IMR-90 (cell line): ENCODE results near the gene CD79A. TPM values are rescaled to one million over a fixed set of nuclear protein-coding genes. Genes with fewer than 3 reads are reported as not detected.

ENCODE experiments used
- ATAC-seq: fragments of 200-7000 bp; cut with Tn5 transposase; 2 replicates; pipeline ENCODE4 v1.9.1; 2020; ENCODE audit warnings: low read depth, mild to moderate bottlenecking, moderate library complexity
- Bru-seq: library from RNA; stranded (reverse); fragments of 400-500 nt; gene quantifications from one replicate; lab custom pipeline; 2021; lab: Mats Ljungman, UMichigan
- BruChase-seq, 2 experiments: library from RNA; stranded (reverse); fragments of 400-500 nt; gene quantifications; one replicate each; lab custom pipeline; 2021; lab: Mats Ljungman, UMichigan
- BruUV-seq: library from RNA; stranded (reverse); fragments of 400-500 nt; replicated peaks from 2 replicates; lab custom pipeline; 2021; lab: Mats Ljungman, UMichigan
- CTCF ChIA-PET: fragments of 300-600 bp; formaldehyde crosslinking; extraction: SDS; loops from one replicate; lab custom pipeline; 2021; ENCODE audit warnings: antibody characterized with exemption; lab: Yijun Ruan, JAX
- POLR2A ChIA-PET: fragments of 300-600 bp; sonication (Branson Sonifier 250); formaldehyde crosslinking; loops from one replicate; lab custom pipeline; 2022; ENCODE audit warnings: antibody characterized with exemption; ENCODE audit not compliant: unreplicated experiment; lab: Charles Lee
- DNase-seq: peaks from one replicate; pipeline ENCODE4 v3.0.0; 2013
- H2AFZ ChIP-seq: replicated peaks from 2 replicates; pipeline ENCODE3; 2013; ENCODE audit warnings: low read length, mild to moderate bottlenecking; ENCODE audit not compliant: poor library complexity
- H2AK5ac ChIP-seq: 2 replicates; pipeline ENCODE4 v1.6.1; 2013; ENCODE audit warnings: low read depth, low read length, inconsistent platforms
- H2AK9ac ChIP-seq: replicated peaks from 2 replicates; pipeline ENCODE3; 2013; ENCODE audit warnings: mild to moderate bottlenecking, low read depth, low read length, moderate library complexity; ENCODE audit not compliant: poor library complexity
- H2BK120ac ChIP-seq: 2 replicates; pipeline ENCODE4 v1.6.1; 2013; ENCODE audit warnings: low read depth, low read length, inconsistent platforms
- H2BK15ac ChIP-seq: 3 replicates; pipeline ENCODE4 v1.6.1; 2013; ENCODE audit warnings: low read depth, low read length, inconsistent platforms
- H2BK20ac ChIP-seq: 2 replicates; pipeline ENCODE4 v1.6.1; 2013; ENCODE audit warnings: low read depth, mild to moderate bottlenecking, inconsistent platforms, low read length, moderate library complexity
- H2BK5ac ChIP-seq: 2 replicates; pipeline ENCODE4 v1.6.1; 2013; ENCODE audit warnings: mild to moderate bottlenecking, low read depth, low read length, inconsistent platforms; ENCODE audit not compliant: poor library complexity, severe bottlenecking
- H3K14ac ChIP-seq: replicated peaks from 2 replicates; pipeline ENCODE4 v1.6.1; 2013; ENCODE audit warnings: low read depth, low read length, inconsistent platforms
- H3K18ac ChIP-seq: 2 replicates; pipeline ENCODE4 v1.6.1; 2013; ENCODE audit warnings: low read depth, low read length, control low read depth
- H3K23ac ChIP-seq: 2 replicates; pipeline ENCODE4 v1.6.1; 2013; ENCODE audit warnings: low read depth, low read length, inconsistent platforms
- H3K27ac ChIP-seq: 2 replicates; pipeline ENCODE4 v1.5.1; 2013; ENCODE audit warnings: mild to moderate bottlenecking, control low read depth, low read length; ENCODE audit not compliant: insufficient read depth
- H3K27me3 ChIP-seq: 2 replicates; pipeline ENCODE4 v1.6.1; 2013; ENCODE audit warnings: low read length; ENCODE audit not compliant: control insufficient read depth, insufficient read depth
- H3K36me3 ChIP-seq: 2 replicates; pipeline ENCODE4 v1.6.1; 2013; ENCODE audit warnings: low read length, mixed read lengths; ENCODE audit not compliant: control insufficient read depth, insufficient read depth
- H3K4ac ChIP-seq: 2 replicates; pipeline ENCODE4 v1.6.1; 2013; ENCODE audit warnings: low read depth, low read length, inconsistent platforms
- H3K4me1 ChIP-seq: 2 replicates; pipeline ENCODE4 v1.6.1; 2013; ENCODE audit warnings: low read length, mixed read lengths; ENCODE audit not compliant: control insufficient read depth, insufficient read depth
- H3K4me2 ChIP-seq: 2 replicates; pipeline ENCODE4 v1.6.1; 2013; ENCODE audit warnings: low read depth, mild to moderate bottlenecking, control low read depth, low read length, moderate library complexity
- H3K4me3 ChIP-seq: 2 replicates; pipeline ENCODE4 v1.5.1; 2013; ENCODE audit warnings: low read depth, mild to moderate bottlenecking, control low read depth, low read length, moderate library complexity; ENCODE audit not compliant: insufficient read depth
- H3K56ac ChIP-seq: 2 replicates; pipeline ENCODE4 v1.6.1; 2013; ENCODE audit warnings: low read length, inconsistent platforms; ENCODE audit not compliant: insufficient read depth; ENCODE audit errors: extremely low read depth
- H3K79me1 ChIP-seq, 2 experiments: 2 replicates each; pipeline ENCODE4 v1.6.1; 2013; ENCODE audit warnings: low read length in 2 of 2, inconsistent platforms in 1 of 2, low read depth in 1 of 2
- H3K9ac ChIP-seq: 2 replicates; pipeline ENCODE4 v1.6.1; 2013; ENCODE audit warnings: low read depth, low read length, control low read depth
- H3K9me1 ChIP-seq: 2 replicates; pipeline ENCODE4 v1.6.1; 2013; ENCODE audit warnings: low read length, inconsistent platforms; ENCODE audit not compliant: insufficient read depth
- H3K9me3 ChIP-seq: 2 replicates; pipeline ENCODE4 v1.6.1; 2013; ENCODE audit warnings: low read length; ENCODE audit not compliant: control insufficient read depth, insufficient read depth
- H4K20me1 ChIP-seq: 2 replicates; pipeline ENCODE4 v1.6.1; 2013; ENCODE audit warnings: low read length, inconsistent platforms; ENCODE audit not compliant: insufficient read depth
- H4K5ac ChIP-seq: 2 replicates; pipeline ENCODE4 v1.6.1; 2013; ENCODE audit warnings: mild to moderate bottlenecking, low read depth, low read length, control low read depth
- H4K8ac ChIP-seq, 2 experiments: 2 replicates each; pipeline ENCODE4 v1.6.1; 2013; ENCODE audit warnings: low read depth in 2 of 2, low read length in 2 of 2, control low read depth in 1 of 2, inconsistent platforms in 1 of 2
- H4K91ac ChIP-seq: 2 replicates; pipeline ENCODE4 v1.6.1; 2013; ENCODE audit warnings: low read depth, low read length, inconsistent platforms; ENCODE audit not compliant: insufficient read depth
- BHLHE40 ChIP-seq: fragments of 150-350 bp; IDR thresholded peaks from 2 replicates; pipeline ENCODE4 v1.6.1; 2016; ENCODE audit warnings: mild to moderate bottlenecking, low read depth, low read length
- CHD1 ChIP-seq: IDR thresholded peaks from 2 replicates; pipeline ENCODE4 v1.6.1; 2012; ENCODE audit warnings: low read depth, low read length, improper control_type of control experiment
- FOS ChIP-seq: fragments of 150-350 bp; IDR thresholded peaks from 2 replicates; pipeline ENCODE4 v1.6.1; 2016; ENCODE audit warnings: low read depth, low read length
- MAFK ChIP-seq: IDR thresholded peaks from 2 replicates; pipeline ENCODE4 v1.6.1; 2012; ENCODE audit warnings: low read depth, low read length, improper control_type of control experiment
- MAZ ChIP-seq: IDR thresholded peaks from 2 replicates; pipeline ENCODE4 v1.6.1; 2012; ENCODE audit warnings: low read depth, mild to moderate bottlenecking, low read length, improper control_type of control experiment, moderate library complexity, borderline replicate concordance
- MXI1 ChIP-seq: IDR thresholded peaks from 2 replicates; pipeline ENCODE4 v1.6.1; 2012; ENCODE audit warnings: low read depth, mild to moderate bottlenecking, low read length, moderate library complexity, borderline replicate concordance
- NFE2L2 ChIP-seq: fragments of 150-350 bp; IDR thresholded peaks from 2 replicates; pipeline ENCODE4 v1.6.1; 2016; ENCODE audit warnings: low read depth, mild to moderate bottlenecking, low read length
- POLR2A ChIP-seq: IDR thresholded peaks from 2 replicates; pipeline ENCODE4 v1.6.1; 2012; ENCODE audit warnings: mild to moderate bottlenecking, low read depth, low read length
- RAD21 ChIP-seq: IDR thresholded peaks from 2 replicates; pipeline ENCODE4 v1.6.1; 2012; ENCODE audit warnings: low read length, improper control_type of control experiment
- RCOR1 ChIP-seq: IDR thresholded peaks from 2 replicates; pipeline ENCODE4 v1.6.1; 2012; ENCODE audit warnings: mild to moderate bottlenecking, low read length, improper control_type of control experiment; ENCODE audit not compliant: insufficient replicate concordance
- RFX5 ChIP-seq: IDR thresholded peaks from 2 replicates; pipeline ENCODE4 v1.8.0; 2012; ENCODE audit warnings: low read depth, mild to moderate bottlenecking, low read length, moderate library complexity
- SMC3 ChIP-seq: fragments of 150-350 bp; IDR thresholded peaks from 2 replicates; pipeline ENCODE4 v1.6.1; 2016; ENCODE audit warnings: low read depth, mild to moderate bottlenecking, antibody characterized with exemption, low read length, moderate library complexity
- WGBS, 2 experiments: methylation state at CpG; one replicate each; pipeline versions ENCODE4 v1.1.5 to v1.1.7; 2013; ENCODE audit warnings: missing lambda C conversion rate in 2 of 2; ENCODE audit not compliant: insufficient read length in 1 of 2; ENCODE audit errors: extremely low coverage in 2 of 2; 5-methylcytosine and 5-hydroxymethylcytosine counted together
- dilution Hi-C: fragments of 300-500 bp; cut with HindIII; formaldehyde crosslinking; loops from one replicate; pipeline ENCODE4 v1.14.3; 2018; ENCODE audit warnings: low sequenced_read_pairs; ENCODE audit not compliant: unreplicated experiment
- in situ Hi-C: fragments of 300-500 bp; cut with MboI; formaldehyde crosslinking; loops from 3 replicates; pipeline ENCODE4 v1.14.3; 2019; ENCODE audit warnings: low sequenced_read_pairs, inconsistent platforms, mixed read lengths
- intact Hi-C: fragments of 100-400 bp; cut with micrococcal nuclease; formaldehyde crosslinking; loops from 2 replicates; pipeline ENCODE4 v1.10.0; 2022
- long read RNA-seq: library from polyadenylated mRNA; unstranded; transcript quantifications from one replicate; pipeline ENCODE4 v2.0.0, GENCODE V29; 2021; ENCODE audit not compliant: unreplicated experiment
- polyA plus RNA-seq, 3 experiments: library from polyadenylated mRNA; depleted of rRNA; stranded (reverse); fragments of >200 nt; gene quantifications; 2 replicates each; pipeline ENCODE4 v1.2.3, GENCODE V29; 2012; ENCODE audit warnings: low replicate concordance in 1 of 3
- total RNA-seq: library from RNA; depleted of rRNA; stranded (reverse); fragments of >200 nt; gene quantifications from 2 replicates; pipeline ENCODE4 v1.2.3, GENCODE V29; 2012; rRNA removed
- TF ChIP-seq, protein P1 (sequence below): fragments of 150-350 bp; IDR thresholded peaks from 2 replicates; pipeline ENCODE4 v1.6.1; 2016; ENCODE audit warnings: low read depth, mild to moderate bottlenecking, low read length, moderate library complexity, borderline replicate concordance
- TF ChIP-seq, protein P2 (sequence below): conservative IDR thresholded peaks from 2 replicates; pipeline ENCODE4 v1.5.1; 2012; ENCODE audit warnings: mild to moderate bottlenecking, low read depth, low read length, improper control_type of control experiment

Gene CD79A
- total RNA-seq (not detected in 2 replicates), polyA plus RNA-seq (2012; rRNA removed) (0.19 and 0.24 TPM in 2 replicates), Bru-seq, nascent RNA (percentile 20 among the genes with signal in this experiment), BruChase-seq, experiment 1, labeled RNA remaining after a 6-hour chase (percentile 12 among the genes with signal in this experiment), BruChase-seq, experiment 2, labeled RNA remaining after a 2-hour chase (percentile 25 among the genes with signal in this experiment)
- polyA plus RNA-seq (2012; cell fraction: cytosol; rRNA removed) = 0.10 and 0.37 TPM in 2 replicates
- polyA plus RNA-seq (2012; cell fraction: nucleus; rRNA removed; ENCODE audit: low replicate concordance) = 0.06 and 0.25 TPM in 2 replicates
- long read RNA-seq = 0 reads

DNA sequence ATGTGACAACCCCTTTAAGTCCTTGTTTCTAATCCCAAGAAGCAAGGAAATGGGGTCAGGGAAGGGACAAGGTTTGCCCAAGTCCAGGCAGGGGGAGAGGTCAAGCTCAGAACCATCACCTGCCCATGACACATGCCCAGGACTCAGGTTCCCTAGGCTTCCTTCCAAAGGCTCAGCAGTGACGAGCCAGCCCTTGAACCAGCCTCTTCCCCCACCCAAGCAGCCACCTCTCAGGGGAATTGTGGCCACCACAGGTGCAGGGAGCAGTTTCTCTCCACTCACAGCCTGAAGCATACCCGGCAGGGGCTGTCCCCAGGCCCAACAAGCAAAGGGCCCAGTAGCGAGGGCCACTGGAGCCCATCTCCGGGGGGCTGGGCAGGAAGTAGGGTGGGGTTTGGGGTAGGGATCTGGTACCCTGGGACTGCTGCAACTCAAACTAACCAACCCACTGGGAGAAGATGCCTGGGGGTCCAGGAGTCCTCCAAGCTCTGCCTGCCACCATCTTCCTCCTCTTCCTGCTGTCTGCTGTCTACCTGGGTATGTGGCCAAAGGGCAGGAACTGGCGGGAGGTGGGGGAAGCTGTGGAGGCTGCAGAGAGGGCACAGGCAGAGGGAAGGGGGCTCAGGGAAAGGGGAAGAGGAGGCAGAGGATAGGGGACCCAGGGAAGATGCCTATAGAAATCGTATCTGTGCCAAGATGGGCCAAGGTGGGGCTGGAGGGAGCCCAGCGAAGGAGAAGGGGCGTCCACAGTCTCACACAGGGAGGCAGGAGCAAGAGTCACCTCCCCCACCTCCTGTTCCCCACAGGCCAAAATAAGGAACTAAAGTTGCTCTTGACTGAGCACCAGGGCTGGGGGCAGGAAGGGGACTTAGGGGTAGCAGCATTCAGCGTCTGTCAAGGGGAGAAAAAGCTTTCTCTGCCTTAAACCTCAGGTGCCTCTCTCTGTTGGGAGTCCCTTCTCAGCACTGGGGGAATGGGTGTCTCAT lies at the start of gene CD79A:
Gene CD79A, plus strand, starts transcription at position 433 of the 986 bp plus-strand sequence. Its CDS starts 26 bp downstream, at position 459.
- no peak within 1 kb of the TSS for H3K9ac ChIP-seq
- no peak within 1 kb of the TSS for H2AK9ac ChIP-seq
- intact Hi-C loops (no loop called here), in situ Hi-C loops (no loop called here), dilution Hi-C loops (no loop called here)
- no peaks in the 10 kb centered on the region for H3K4me1 ChIP-seq
- no peaks in the 10 kb centered on the region for H3K79me1 ChIP-seq
- H4K91ac ChIP-seq = no peak within 1 kb of the TSS
- peaks cover 15% of the 10 kb centered on the region for H4K20me1 ChIP-seq
- H3K56ac ChIP-seq = no peak within 1 kb of the TSS
- H3K27ac ChIP-seq = no peak within 1 kb of the TSS
- no peak within 1 kb of the TSS for H3K14ac ChIP-seq
- no peaks in the 10 kb centered on the region for H3K9me3 ChIP-seq
- no CpG with 5 or more reads among the region's 9 CpGs for WGBS, 2 experiments
- H2BK120ac ChIP-seq = no peak within 1 kb of the TSS
- H2AK5ac ChIP-seq = no peak within 1 kb of the TSS
- H4K8ac ChIP-seq = no peak within 1 kb of the TSS
- H3K27me3 ChIP-seq = peaks cover 15% of the 10 kb centered on the region; the same call in 1 of the 2 replicates
- no peak within 1 kb of the TSS for H2BK20ac ChIP-seq
- no peak within 1 kb of the TSS for H2BK5ac ChIP-seq
- POLR2A ChIA-PET = no interaction called here
- H2BK15ac ChIP-seq = no peak within 1 kb of the TSS
- ATAC-seq (no peak), DNase-seq (no peak)
- no peaks in the 10 kb centered on the region for H3K9me1 ChIP-seq
- H2AFZ ChIP-seq = no peak within 1 kb of the TSS
- BruUV-seq = no TSS peak
- no peak within 1 kb of the TSS for H3K4me2 ChIP-seq
- H3K36me3 ChIP-seq = peaks cover 4% of the 10 kb centered on the region; the same call in 1 of the 2 replicates
- H4K5ac ChIP-seq = no peak within 1 kb of the TSS
- H3K4ac ChIP-seq = no peak within 1 kb of the TSS
- H3K18ac ChIP-seq = no peak within 1 kb of the TSS
- no peak within 1 kb of the TSS for H3K4me3 ChIP-seq
- no peak within 1 kb of the TSS; the same call in 1 of the 2 replicates for H3K23ac ChIP-seq
- CTCF ChIA-PET = no interaction called here
- TF ChIP-seq BHLHE40 (no peak), RFX5 (no peak), CHD1 (no peak), MAFK (no peak), RCOR1 (no peak), FOS (no peak), RAD21 (no peak), MXI1 (no peak), MAZ (no peak), SMC3 (no peak), POLR2A (no peak), NFE2L2 (no peak)
- TF ChIP-seq, protein P1, sequence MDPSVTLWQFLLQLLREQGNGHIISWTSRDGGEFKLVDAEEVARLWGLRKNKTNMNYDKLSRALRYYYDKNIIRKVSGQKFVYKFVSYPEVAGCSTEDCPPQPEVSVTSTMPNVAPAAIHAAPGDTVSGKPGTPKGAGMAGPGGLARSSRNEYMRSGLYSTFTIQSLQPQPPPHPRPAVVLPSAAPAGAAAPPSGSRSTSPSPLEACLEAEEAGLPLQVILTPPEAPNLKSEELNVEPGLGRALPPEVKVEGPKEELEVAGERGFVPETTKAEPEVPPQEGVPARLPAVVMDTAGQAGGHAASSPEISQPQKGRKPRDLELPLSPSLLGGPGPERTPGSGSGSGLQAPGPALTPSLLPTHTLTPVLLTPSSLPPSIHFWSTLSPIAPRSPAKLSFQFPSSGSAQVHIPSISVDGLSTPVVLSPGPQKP = no peak
- TF ChIP-seq, protein P2, sequence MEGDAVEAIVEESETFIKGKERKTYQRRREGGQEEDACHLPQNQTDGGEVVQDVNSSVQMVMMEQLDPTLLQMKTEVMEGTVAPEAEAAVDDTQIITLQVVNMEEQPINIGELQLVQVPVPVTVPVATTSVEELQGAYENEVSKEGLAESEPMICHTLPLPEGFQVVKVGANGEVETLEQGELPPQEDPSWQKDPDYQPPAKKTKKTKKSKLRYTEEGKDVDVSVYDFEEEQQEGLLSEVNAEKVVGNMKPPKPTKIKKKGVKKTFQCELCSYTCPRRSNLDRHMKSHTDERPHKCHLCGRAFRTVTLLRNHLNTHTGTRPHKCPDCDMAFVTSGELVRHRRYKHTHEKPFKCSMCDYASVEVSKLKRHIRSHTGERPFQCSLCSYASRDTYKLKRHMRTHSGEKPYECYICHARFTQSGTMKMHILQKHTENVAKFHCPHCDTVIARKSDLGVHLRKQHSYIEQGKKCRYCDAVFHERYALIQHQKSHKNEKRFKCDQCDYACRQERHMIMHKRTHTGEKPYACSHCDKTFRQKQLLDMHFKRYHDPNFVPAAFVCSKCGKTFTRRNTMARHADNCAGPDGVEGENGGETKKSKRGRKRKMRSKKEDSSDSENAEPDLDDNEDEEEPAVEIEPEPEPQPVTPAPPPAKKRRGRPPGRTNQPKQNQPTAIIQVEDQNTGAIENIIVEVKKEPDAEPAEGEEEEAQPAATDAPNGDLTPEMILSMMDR = no peak
